Glomerular visceral epithelial cell (primary cell): ENCODE measurements around the gene TCP11L2.
"Not testable (repeated sequence)": the region's sequence is repeated elsewhere in the genome, so short reads cannot be mapped to it uniquely, and the experiment has no call there.

Experiments
- DNase-seq: peaks from one replicate; pipeline ENCODE4 v3.0.0-alpha.2; 2016; ENCODE audit errors: extremely low spot score

TCP11L2 gene

GRCh38 chr12:106307181-106307580, 4.6 kb downstream of the TCP11L2 start:
- no peak for DNase-seq

GRCh38 chr12:106308121-106308520, 5.6 kb downstream of the TCP11L2 start:
- no peak for DNase-seq

GRCh38 chr12:106308611-106309010, 6.1 kb downstream of the TCP11L2 start:
- DNase-seq = no peak

GRCh38 chr12:106309671-106310505, 7.4 kb downstream of the TCP11L2 start:
- DNase-seq = peak; percentile 75

GRCh38 chr12:106310687-106311086, 8.2 kb downstream of the TCP11L2 start:
- DNase-seq = no peak

GRCh38 chr12:106311139-106311538, 8.6 kb downstream of the TCP11L2 start:
- DNase-seq = no peak

GRCh38 chr12:106313413-106313812, 10.9 kb downstream of the TCP11L2 start:
- DNase-seq = not testable (repeated sequence)

- no peak for DNase-seq
These were observed 13.0 kb downstream of the TCP11L2 start for GRCh38 chr12:106315523-106315922.

GRCh38 chr12:106317406-106318082, 15.0 kb downstream of the TCP11L2 start:
- DNase-seq = no peak

DNA sequence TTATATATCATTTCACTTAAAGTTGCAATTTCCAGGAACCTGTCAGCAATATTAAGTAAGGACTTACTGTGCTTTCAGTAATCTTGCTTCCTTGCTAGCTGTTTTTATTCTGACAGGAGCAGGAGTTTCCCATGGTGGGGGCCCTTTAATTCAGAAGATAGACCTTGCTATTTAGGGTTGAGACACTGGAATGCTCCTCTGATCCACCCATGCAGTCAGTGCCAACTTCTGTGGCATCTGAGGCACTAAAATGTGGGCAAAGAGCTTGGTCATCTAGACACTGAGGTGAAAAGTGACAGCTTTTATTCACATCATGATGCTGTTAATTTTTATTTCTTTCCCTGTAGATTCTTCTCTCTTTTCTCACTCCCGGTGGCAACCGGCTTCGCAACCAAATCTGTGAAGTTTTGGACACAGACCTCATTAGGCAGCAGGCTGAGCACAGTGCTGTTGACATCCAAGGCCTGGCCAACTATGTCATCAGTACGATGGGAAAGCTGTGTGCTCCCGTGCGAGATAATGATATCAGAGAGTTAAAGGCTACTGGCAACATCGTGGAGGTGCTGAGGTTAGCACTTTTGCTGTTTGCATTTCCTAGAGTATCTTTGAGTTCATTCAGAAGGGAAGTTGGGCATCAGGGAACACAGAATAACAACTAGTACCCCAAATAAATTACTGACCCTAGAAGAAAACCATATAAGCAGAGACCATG, 18.8 kb downstream of the TCP11L2 start:
- DNase-seq = no peak

- DNase-seq = no peak
These were observed 21.0 kb downstream of the TCP11L2 start for GRCh38 chr12:106323537-106323936.

DNA sequence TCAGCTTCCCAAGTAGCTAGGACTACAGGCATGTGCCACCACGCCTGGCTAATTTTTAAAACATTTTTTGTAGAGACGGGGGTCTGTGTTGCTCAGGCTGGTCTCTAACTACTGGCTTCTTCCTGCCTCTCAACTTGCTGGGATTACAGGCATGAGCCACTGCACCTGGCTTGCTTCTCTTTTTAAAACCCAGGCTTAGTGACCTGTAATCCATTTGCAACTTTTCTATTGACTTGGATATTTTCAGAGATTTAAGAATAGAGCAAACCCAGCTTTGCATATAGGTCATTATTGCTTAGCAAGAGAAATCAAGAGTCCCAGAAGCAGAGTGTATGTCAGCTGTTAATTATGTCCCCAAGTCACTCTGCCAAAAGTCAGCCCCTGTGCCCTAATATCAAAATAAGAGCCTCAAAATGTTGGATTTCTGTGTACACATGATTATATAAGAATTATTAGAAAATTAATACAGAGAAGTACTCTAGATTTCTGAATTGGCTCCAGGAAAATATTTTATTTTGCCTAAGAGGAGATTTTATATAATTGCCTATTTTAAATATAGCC, 24.9 kb downstream of the TCP11L2 start:
- no peak for DNase-seq

DNA sequence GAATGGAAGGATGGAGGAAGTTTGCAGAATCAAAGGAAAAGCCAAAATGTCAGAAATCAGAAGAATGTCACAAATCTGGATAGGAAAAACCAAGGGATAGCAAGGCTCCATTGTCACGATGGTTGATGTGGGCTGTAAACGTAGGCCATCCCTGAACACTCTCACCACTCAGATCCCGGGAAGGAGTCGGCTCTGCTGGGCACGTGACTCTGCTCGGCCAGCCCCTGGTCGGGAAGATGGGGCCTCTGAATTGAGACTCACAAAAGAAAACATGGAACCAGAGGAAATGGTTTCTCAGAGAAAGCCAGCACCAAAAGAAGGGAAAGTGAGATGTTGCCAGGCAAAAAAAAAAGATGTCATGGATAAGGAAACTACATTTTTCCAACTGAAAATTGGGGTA, 26.2 kb downstream of the TCP11L2 start:
- no peak for DNase-seq

GRCh38 chr12:106329231-106329982, 26.9 kb downstream of the TCP11L2 start:
- no peak for DNase-seq

DNA sequence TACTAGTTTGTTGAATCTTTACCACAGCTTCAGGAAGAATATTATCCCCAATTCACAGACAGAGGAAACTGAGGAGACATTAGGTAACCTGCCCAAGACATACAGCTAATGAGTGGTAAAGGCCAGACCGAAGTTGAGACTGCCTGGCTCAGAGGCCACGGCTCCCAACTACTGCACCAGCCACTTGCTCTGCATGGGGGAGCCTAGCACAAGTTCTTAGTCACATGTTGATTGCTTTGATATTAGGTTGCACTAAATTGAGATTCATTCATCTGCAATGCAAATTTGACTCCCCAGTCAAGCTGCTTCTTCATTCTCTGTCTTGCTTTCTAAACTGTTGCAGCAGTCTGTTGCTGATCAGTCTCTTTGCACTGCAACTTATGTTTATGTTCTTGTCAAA, 29.1 kb downstream of the TCP11L2 start:
- DNase-seq = no peak

- no peak for DNase-seq
These were observed 30.0 kb downstream of the TCP11L2 start for GRCh38 chr12:106332536-106332935.

DNA sequence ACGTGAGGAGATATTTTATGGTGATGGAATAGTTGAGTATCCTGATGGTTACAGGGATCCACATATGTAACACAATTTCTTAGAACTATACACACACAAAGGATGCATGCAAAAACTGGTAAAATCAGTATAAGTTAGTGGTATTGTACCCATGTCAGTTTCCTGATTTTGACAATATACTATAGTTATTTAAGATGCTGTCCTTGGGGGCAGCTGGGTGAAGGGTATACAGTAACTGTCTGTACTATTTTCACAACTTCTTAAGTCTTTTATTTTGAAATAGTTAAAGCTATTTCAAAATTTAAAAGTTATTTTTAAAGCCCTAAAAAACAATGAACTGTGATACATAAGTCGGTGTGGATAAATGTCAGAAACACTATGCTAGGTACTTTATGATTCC, 30.5 kb downstream of the TCP11L2 start:
- no peak for DNase-seq

GRCh38 chr12:106333756-106334155, 31.2 kb downstream of the TCP11L2 start:
- DNase-seq = no peak

GRCh38 chr12:106341086-106341877, 38.7 kb downstream of the TCP11L2 start:
- DNase-seq = no peak

- DNase-seq = peak; percentile 7
These were observed 40.1 kb downstream of the TCP11L2 start for GRCh38 chr12:106342397-106343213.
